ENCODE measurements around the gene MMAB.

DNA sequence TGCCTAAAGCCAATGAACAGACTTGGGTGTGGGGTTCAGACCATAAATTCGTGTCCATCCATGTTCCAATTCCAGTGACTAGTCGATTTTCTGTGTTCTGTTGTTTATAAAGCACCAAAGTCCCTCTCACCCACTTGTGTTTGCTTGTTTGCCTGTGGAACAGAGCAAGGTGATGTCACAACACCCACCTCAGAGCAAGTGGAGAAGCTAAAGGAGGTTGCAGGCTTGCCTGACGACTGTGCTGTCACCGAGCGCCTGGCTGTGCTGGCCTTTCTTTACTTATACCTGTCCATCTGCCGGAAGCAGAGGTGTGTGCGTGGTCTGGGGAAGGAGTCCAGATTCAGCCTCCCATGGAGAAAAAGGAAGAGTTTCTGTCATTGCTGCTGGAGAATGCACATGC lies 6.3 kb upstream of the MMAB start:
- TF ChIP-seq POLR2A (IDR thresholded peaks at IDR 0.05) = no peak
- TF ChIP-seq, protein P1, sequence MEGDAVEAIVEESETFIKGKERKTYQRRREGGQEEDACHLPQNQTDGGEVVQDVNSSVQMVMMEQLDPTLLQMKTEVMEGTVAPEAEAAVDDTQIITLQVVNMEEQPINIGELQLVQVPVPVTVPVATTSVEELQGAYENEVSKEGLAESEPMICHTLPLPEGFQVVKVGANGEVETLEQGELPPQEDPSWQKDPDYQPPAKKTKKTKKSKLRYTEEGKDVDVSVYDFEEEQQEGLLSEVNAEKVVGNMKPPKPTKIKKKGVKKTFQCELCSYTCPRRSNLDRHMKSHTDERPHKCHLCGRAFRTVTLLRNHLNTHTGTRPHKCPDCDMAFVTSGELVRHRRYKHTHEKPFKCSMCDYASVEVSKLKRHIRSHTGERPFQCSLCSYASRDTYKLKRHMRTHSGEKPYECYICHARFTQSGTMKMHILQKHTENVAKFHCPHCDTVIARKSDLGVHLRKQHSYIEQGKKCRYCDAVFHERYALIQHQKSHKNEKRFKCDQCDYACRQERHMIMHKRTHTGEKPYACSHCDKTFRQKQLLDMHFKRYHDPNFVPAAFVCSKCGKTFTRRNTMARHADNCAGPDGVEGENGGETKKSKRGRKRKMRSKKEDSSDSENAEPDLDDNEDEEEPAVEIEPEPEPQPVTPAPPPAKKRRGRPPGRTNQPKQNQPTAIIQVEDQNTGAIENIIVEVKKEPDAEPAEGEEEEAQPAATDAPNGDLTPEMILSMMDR (IDR thresholded peaks at IDR 0.05) = no peak

Measured in vagina (tissue), 2 donors.